Adipocyte (in vitro differentiated cells): ENCODE results near the gene SAMD9.
A peak's percentile ranks its signal among the peaks of the same experiment; 100 is the strongest.
"Not testable (repeated sequence)": the region's sequence is repeated elsewhere in the genome, so short reads cannot be mapped to it uniquely, and the experiment has no call there.

Source experiments
- DNase-seq: peaks from one replicate; pipeline ENCODE4 v3.0.0-alpha.2; 2015; ENCODE audit warnings: low read depth
- H3K27me3 ChIP-seq: replicated peaks from 2 replicates; pipeline ENCODE4 v1.7.0; 2013; ENCODE audit warnings: mild to moderate bottlenecking, low read length, moderate library complexity; ENCODE audit not compliant: control insufficient read depth, insufficient read depth
- H3K36me3 ChIP-seq: 2 replicates; pipeline ENCODE4 v1.7.0; 2013; ENCODE audit warnings: low read length, mild to moderate bottlenecking, moderate library complexity; ENCODE audit not compliant: control insufficient read depth, insufficient read depth, severe bottlenecking
- H3K4me1 ChIP-seq: 2 replicates; pipeline ENCODE4 v1.7.0; 2013; ENCODE audit warnings: mild to moderate bottlenecking, low read length, moderate library complexity; ENCODE audit not compliant: control insufficient read depth, insufficient read depth
- H3K4me3 ChIP-seq: 2 replicates; pipeline ENCODE4 v1.7.0; 2013; ENCODE audit warnings: mild to moderate bottlenecking, low read length, moderate library complexity
- H3K9ac ChIP-seq: 2 replicates; pipeline ENCODE4 v1.7.0; 2013; ENCODE audit warnings: mild to moderate bottlenecking, low read length, moderate library complexity
- H3K9me3 ChIP-seq: 2 replicates; pipeline ENCODE4 v1.7.0; 2013; ENCODE audit warnings: mild to moderate bottlenecking, low read length, moderate library complexity; ENCODE audit not compliant: control insufficient read depth

Gene SAMD9

GRCh38 chr7:93146472-93147141 is 28.8 kb upstream of the SAMD9 start:
- H3K4me3 ChIP-seq = peak overlapping the region; percentile 87
- peak; percentile 46 for DNase-seq
- peaks cover 20% of the 10 kb centered on the region for H3K36me3 ChIP-seq
- no peaks in the 10 kb centered on the region for H3K9me3 ChIP-seq
- H3K9ac ChIP-seq = peak overlapping the region; percentile 88
- no peaks in the 10 kb centered on the region for H3K27me3 ChIP-seq
- H3K4me1 ChIP-seq = peaks cover 19% of the 10 kb centered on the region

DNA sequence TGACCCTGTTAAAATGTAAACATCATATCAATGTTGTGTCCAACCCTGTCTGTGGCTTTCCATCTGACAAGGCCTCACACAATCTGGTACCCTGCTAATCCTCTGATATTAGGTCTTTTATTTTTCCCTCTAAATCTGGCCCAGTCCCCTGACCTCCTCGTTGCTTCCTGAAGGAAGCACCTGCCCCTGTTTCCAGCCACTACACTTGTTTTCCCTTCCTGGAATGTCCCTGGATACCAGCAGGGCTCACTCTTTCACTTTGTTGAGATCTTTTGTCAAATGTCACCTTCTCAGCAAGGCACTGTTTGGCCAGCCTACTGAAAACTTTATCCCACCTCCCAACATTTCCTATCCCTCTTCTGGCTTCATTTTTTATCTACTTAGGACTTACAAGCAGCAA is 28.3 kb upstream of the SAMD9 start:
- no peak for DNase-seq
- Histone ChIP-seq H3K36me3 (peaks cover 20% of the 10 kb centered on the region), H3K9me3 (no peaks in the 10 kb centered on the region), H3K4me1 (peaks cover 19% of the 10 kb centered on the region), H3K9ac (no peak overlapping the region), H3K4me3 (no peak overlapping the region), H3K27me3 (no peaks in the 10 kb centered on the region)

DNA sequence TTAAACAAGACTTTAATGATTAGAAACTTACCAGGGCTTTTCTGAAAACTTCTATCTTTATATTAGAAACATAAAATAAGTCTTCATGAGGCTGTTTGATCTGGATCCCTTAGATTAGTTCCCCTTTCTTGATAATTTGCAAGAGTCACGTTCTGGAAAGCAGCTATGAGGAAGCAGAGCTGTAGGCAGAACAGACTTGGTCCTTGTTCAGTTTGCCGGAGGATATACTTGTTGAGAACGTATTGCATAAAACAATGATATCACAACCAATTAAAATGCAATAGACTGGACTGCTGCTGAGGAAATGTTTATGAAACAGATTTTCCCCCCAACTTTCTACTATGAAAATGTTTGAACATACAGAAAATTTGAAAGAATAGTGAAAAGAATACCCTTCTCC is 27.6 kb upstream of the SAMD9 start:
- Histone ChIP-seq H3K36me3 (peaks cover 20% of the 10 kb centered on the region), H3K4me1 (peaks cover 19% of the 10 kb centered on the region), H3K4me3 (no peak overlapping the region), H3K27me3 (no peaks in the 10 kb centered on the region), H3K9ac (no peak overlapping the region), H3K9me3 (no peaks in the 10 kb centered on the region)
- DNase-seq = peak; percentile 19

DNA sequence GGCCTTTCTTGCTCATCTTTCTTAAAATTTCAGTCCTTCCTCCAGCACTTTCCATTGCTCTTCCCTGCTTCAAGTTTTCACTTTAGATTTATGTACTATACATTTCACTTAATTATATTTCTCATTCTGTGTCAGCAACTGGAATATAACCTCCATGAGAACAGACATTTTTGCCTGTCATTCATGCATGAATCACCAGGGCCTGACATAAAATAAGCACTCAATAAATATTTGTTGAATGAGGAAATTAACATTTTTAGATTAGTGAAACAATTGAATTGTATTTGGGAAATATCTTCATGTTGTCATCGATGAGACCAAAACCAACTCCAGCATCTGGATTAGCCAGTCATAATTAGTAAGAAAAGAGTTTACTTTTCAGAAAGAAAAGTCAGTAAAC is 24.3 kb upstream of the SAMD9 start:
- peak; percentile 9 for DNase-seq
- Histone ChIP-seq H3K36me3 (peaks cover 38% of the 10 kb centered on the region), H3K9ac (no peak overlapping the region), H3K27me3 (no peaks in the 10 kb centered on the region), H3K4me1 (peaks cover 8% of the 10 kb centered on the region), H3K4me3 (no peak overlapping the region), H3K9me3 (no peaks in the 10 kb centered on the region)

DNA sequence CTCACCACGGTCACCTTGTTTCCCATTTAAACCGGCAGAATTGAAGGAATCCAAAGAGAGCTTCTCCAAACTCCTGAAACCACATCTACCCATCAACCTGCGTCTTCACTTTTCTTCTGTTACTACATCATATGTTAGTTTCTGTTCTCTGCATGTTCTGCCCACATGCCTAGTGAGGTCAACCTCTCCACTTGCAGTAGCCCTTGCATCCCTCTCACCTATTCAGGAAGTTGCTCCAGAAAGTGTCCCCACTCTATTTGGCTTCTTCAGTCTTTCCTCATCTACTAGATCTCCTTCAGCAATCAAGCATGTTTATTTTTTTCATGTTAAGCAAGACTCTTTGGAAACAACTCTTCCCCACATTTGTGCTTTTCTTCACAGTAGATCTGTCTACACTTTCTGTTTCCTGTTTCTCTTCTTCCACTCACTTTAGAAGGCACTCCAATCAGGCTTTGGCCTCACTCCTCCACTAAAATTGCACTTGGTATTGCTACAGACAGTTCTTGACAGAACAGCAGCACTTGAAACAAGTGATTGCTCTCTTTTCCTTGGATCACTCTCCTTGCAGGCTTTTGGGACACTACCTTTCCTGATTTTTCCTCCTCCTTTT is 22.9 kb upstream of the SAMD9 start:
- Histone ChIP-seq H3K9ac (no peak overlapping the region), H3K4me1 (no peaks in the 10 kb centered on the region), H3K9me3 (no peaks in the 10 kb centered on the region), H3K4me3 (no peak overlapping the region), H3K36me3 (peaks cover 44% of the 10 kb centered on the region), H3K27me3 (no peaks in the 10 kb centered on the region)
- no peak for DNase-seq

DNA sequence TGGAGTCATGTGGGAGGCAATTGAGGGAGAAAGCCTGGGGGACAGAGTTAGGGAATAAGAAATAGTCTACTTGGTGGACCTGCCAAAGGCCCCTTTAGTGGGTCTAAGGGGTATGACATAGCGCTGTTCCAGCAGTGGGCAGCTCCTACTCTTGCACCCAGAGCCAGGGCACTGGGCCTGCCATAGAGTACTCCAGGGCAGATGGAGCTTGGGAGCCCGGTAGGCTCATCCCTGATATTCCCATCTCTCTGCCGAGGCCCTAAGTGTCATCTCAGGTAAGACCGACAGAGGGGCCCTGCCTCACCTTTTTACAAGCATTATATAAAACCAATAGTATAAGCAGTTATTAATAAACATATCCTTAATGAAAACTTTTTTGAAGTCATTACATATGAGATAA is 20.8 kb upstream of the SAMD9 start:
- H3K36me3 ChIP-seq = peaks cover 46% of the 10 kb centered on the region

GRCh38 chr7:93133005-93133404 is 15.2 kb upstream of the SAMD9 start:
- peaks cover 24% of the 10 kb centered on the region for H3K36me3 ChIP-seq
- no peak overlapping the region for H3K4me3 ChIP-seq
- H3K9me3 ChIP-seq = peaks cover 38% of the 10 kb centered on the region
- H3K9ac ChIP-seq = no peak overlapping the region
- no peak for DNase-seq
- H3K4me1 ChIP-seq = no peaks in the 10 kb centered on the region
- H3K27me3 ChIP-seq = no peaks in the 10 kb centered on the region

More for the DNA sequence above, 20.8 kb upstream of the SAMD9 start:
- no peaks in the 10 kb centered on the region for H3K27me3 ChIP-seq
- H3K4me1 ChIP-seq = no peaks in the 10 kb centered on the region
- peaks cover 19% of the 10 kb centered on the region for H3K9me3 ChIP-seq
- no peak overlapping the region for H3K4me3 ChIP-seq
- DNase-seq = no peak
- no peak overlapping the region for H3K9ac ChIP-seq

DNA sequence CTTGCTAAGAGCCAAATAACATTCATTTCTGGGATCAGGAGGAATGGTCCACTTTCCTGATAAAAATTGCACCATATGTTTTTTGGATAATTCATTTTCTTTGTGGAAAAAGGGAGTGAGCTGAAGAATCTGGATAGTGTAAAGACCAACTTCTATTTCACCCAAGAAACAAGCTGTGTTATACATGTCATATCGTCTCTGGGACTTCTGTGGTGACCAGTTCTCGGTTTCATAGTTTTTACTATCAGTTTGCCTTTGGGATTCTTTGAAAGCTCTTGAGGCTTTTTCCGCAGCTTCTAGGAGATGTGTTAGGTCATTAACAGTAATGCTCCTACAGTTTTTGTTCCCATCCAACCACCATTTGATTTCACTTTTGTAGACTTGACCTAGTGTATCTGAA is 14.4 kb upstream of the SAMD9 start:
- Histone ChIP-seq H3K27me3 (no peaks in the 10 kb centered on the region), H3K36me3 (peaks cover 20% of the 10 kb centered on the region), H3K9me3 (peaks cover 39% of the 10 kb centered on the region), H3K4me3 (no peak overlapping the region), H3K9ac (no peak overlapping the region), H3K4me1 (no peaks in the 10 kb centered on the region)
- no peak for DNase-seq

DNA sequence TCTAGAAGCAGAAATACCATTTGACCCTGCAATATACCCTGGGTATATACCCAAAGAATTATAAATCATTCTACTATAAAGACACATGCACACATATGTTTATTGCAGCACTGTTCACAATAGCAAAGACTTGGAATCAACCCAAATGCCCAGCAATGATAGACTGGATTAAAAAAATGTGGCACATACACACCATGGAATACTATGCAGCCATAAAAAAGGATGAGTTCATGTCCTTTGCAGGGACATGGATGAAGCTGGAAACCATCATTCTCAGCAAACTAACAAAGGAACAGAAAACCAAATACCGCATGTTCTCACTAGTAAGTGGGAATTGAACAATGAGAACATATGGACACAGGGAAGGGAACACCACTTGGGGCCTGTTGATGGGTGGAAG is 9.2 kb upstream of the SAMD9 start:
- H3K36me3 ChIP-seq, H3K9ac ChIP-seq, H3K27me3 ChIP-seq, H3K4me3 ChIP-seq, H3K4me1 ChIP-seq, DNase-seq, H3K9me3 ChIP-seq: not testable (repeated sequence)

DNA sequence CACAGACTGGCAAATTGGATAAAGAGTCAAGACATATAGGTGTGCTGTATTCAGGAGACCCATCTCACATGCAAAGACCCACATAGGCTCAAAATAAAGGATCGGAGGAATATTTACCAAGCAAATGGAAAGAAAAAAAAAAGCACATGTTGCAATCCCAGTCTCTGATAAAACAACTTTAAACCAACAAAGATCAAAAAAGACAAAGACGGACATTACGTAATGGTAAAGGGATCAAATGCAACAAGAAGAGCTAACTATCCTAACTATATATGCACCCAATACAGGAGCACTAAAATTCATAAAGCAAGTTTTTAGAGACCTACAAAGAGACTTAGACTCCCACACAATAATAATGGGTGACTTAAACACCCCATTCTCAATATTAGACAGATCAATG is 5.8 kb upstream of the SAMD9 start:
- not testable (repeated sequence) for H3K9ac ChIP-seq, H3K4me1 ChIP-seq, H3K36me3 ChIP-seq, H3K27me3 ChIP-seq, H3K9me3 ChIP-seq, H3K4me3 ChIP-seq, DNase-seq

DNA sequence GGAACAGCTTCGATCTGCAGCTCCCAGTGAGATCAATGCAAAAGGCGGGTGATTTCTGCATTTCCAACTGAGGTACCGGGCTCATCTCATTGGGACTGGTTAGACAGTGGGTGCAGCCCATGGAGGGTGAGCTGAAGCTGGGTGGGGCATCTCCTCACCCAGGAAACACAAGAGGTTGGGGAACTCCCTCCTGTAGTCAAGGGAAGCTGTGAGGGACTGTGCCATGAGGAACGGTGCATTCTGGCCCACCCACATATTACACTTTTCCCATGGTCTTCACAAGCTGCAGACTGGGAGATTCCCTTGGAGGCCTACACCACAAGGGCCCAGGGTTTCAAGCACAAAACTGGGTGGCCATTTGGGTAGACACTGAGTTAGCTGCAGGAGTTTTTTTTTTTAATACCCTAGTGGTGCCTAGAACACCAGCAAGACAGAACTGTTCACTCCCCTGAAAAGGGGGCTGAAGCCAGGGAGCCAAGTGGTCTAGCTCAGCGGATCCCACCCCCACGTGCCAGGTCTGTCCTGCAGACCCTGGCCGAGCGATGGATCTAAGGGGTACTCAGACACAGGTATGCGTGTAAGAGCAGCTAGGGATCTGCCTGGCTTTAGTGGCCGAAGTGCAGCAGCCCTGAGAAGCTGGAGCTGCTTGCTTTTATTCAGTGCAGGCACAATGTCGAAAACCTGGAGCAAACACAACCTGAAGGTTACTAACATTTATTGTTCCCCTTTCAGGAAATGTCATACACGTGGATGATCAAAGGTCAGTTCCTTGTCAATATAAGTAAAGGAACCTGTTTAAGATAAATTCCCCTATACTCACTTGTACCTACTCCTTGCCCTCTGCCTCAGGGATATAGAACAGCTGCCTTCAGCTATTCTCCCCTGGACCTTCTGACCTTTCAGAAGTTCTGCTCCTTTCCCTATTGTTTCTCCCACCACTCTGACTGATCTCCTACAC is 3.1 kb upstream of the SAMD9 start:
- H3K9ac ChIP-seq = no peak overlapping the region
- no peaks in the 10 kb centered on the region for H3K36me3 ChIP-seq
- DNase-seq = no peak
- H3K27me3 ChIP-seq = no peaks in the 10 kb centered on the region
- H3K4me1 ChIP-seq = peaks cover 20% of the 10 kb centered on the region
- no peak overlapping the region for H3K4me3 ChIP-seq
- H3K9me3 ChIP-seq = no peaks in the 10 kb centered on the region
